ENCODE data around the gene USP10.
A peak's percentile ranks its signal among the peaks of the same experiment; 100 is the strongest.

Gene USP10, protein sequence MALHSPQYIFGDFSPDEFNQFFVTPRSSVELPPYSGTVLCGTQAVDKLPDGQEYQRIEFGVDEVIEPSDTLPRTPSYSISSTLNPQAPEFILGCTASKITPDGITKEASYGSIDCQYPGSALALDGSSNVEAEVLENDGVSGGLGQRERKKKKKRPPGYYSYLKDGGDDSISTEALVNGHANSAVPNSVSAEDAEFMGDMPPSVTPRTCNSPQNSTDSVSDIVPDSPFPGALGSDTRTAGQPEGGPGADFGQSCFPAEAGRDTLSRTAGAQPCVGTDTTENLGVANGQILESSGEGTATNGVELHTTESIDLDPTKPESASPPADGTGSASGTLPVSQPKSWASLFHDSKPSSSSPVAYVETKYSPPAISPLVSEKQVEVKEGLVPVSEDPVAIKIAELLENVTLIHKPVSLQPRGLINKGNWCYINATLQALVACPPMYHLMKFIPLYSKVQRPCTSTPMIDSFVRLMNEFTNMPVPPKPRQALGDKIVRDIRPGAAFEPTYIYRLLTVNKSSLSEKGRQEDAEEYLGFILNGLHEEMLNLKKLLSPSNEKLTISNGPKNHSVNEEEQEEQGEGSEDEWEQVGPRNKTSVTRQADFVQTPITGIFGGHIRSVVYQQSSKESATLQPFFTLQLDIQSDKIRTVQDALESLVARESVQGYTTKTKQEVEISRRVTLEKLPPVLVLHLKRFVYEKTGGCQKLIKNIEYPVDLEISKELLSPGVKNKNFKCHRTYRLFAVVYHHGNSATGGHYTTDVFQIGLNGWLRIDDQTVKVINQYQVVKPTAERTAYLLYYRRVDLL

DNA sequence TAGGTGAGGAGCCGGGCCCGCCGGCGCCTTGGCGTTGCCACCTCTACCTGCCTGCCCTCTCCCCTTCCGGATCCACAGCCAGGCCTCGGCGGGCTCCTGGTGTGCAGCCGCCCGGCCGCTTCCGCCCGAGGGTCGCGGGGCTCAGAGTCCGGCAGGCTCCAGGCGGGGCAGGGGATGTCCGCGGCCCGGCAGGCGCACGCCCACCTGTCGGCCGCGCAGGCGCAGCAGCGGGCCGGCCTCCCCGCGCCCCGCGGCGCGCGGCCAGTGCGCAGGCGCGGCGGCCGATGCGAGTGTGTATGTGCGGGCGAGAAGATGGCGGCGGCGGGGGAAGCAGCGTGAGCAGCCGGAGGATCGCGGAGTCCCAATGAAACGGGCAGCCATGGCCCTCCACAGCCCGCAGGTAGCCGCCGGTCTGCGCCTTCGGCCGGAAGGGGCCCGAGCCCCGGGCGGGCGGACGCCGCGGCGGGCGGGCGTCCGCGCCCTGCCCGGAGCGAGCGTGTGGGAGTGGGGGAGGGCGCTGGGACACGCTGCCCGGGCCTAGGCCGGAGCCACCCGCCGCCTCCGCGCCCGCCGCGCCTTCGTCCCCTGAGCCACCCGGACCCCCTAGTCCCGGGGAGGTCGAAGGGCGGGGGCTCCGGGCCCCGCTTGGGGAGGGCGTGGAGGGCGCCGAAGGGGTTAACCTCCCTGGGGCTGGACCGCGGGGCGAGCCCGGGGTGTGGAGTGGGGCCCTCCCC is at the start of gene USP10:
Gene USP10, plus strand, starts transcription at position 289 of the 734 bp plus-strand sequence. Its CDS starts 91 bp downstream, at position 380.
- peak; percentile 87 for DNase-seq

DNA sequence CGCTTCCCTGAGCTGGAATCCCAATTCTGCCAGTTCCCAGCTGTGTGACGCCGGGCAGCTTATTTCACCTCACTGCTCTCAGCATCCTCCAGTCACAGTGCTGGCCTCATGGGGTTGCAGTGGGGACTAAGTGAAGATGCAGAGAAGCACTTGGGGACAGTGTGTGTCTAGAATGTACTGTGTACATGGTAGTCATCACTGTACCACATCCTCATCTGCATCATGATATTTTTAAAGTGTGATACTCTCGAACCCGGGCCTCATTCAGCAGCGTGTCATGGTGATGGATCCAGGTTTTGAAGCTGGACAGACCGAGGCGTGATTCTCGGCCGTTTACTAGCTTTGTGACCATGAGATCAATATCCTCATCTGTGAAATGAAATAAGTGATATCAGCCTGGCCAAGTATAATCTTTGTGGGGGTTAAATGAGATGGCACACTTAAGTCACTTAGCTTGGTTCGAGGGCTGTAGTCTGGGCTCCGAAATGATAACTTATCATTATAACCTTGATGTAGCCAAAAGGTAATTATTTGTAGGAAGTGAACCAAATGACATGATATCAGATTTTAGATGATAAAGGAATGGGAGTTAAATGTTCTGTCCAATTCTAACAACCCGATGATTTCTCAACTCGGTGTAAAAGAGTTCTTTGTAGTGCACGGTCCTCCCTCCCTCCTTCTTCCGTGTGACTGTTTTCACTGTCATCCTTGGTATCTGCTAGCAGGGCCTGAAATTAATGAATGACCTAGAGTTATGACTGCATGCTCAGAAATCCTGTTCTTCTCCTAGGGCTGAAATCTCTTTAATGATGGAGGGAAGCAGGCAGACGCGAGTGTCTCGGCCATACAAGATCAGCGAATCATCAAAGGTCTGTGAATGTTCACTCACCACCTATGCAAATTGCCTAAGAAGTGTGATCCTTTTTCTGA is 49.5 kb upstream of the USP10 start:
- DNase-seq, result no peak

DNA sequence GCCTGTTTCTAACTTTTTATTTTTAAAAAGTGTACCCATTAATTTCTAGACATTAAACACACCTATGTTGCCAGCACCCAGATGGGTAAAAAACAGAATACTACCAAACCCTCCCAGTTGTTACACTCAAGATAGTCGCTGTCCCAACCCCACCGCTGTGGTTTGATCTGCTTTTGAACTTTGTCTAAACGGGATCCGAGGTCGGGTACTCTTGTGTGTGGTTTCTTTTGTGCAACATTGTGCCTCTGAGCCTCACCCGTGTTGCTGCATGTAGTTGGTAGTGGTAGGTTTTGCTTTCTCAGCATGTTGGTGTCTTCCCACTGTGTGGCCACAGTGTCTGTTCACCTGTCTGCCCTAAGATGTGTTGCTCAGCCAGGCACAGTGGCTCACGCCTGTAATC is 47.2 kb upstream of the USP10 start:
- DNase-seq, result peak; percentile 39

DNA sequence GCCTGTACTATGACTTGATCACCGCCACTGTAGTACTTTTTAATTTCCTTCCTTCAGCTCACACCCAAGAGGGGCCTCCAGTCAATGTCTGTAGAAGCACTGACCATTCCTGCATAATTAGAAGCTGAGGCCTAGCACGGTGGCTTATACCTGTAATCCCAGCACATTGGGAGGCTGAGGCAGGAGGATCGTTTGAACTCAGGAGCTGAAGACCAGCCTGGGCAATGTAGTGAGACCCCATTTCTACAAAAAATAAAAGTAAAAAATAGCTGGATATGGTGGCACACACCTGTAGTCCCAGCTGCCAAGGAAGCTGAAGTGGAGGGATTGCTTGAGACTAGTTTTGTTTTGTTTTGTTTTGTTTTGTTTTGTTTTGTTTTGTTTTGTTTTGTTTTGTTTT is 45.6 kb upstream of the USP10 start:
- no peak for DNase-seq

DNA sequence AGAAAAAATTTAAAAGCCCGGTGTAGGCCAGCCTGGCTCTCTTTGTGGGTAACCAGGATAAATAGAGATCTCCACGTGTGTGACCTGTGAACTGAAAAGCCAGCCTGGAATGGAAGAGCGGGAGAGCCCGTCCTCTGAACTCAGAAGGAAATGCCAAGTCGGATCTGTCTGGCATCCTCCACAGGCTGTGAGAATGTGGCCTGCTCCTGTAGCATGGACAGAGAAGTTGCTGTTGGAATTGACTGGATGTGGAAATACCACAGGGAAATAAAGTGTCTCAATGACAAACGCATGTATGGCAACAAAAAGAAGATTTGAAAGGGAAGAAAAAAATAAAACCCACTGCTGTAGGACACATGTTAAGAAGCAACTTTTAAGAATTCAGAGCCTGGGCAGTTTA is 44.8 kb upstream of the USP10 start:
- DNase-seq, result no peak

DNA sequence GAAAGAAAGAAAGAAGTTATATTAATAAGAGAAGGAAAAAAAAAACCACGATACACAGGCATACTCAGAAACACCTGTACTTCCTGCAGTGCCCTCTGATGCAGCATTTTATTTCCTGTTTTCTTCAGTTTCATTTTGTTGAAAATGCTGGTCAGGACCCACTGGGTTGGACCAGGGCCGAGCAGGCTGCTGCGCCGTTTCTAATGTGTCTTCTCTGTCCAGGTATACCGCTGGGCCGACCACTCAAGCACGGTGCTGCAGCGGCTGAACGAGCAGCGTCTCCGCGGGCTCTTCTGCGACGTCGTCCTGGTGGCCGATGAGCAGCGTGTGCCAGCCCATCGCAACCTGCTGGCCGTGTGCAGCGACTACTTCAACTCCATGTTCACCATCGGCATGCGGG is 43.2 kb upstream of the USP10 start:
- DNase-seq, result no peak

DNA sequence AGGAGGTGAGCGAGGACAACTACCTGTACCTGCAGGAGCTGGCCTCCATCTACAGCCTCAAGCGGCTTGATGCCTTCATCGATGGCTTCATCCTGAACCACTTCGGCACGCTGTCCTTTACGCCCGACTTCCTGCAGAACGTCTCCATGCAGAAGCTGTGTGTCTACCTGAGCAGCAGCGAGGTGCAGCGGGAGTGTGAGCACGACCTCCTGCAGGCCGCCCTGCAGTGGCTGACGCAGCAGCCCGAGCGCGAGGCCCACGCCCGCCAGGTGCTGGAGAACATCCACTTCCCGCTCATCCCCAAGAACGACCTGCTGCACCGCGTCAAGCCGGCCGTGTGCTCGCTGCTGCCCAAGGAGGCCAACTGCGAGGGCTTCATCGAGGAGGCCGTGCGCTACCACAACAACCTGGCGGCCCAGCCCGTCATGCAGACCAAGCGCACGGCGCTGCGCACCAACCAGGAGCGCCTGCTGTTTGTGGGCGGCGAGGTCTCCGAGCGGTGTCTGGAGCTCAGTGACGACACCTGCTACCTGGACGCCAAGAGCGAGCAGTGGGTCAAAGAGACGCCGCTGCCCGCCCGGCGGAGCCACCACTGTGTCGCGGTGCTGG is 42.5 kb upstream of the USP10 start:
- DNase-seq, result no peak

DNA sequence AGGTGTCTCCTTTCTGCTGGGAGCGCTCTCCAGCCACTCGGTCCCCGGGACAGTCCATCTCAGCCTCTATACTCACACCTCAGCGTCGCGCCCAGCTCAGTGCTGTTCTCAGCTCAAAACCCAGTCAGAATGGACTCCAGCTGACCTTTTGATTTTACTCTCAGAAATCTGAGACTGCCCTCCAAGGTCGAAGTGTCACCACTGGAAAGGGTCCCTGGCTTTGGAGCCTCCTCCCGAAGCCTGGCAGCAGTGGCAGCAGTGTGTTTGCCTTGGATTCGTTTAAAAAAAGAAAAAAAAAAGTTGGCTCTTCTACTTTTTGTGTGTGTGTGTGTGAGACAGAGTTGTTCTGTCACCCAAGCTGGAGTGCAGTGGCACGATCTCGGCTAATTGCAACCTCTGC is 41.1 kb upstream of the USP10 start:
- DNase-seq, result no peak

DNA sequence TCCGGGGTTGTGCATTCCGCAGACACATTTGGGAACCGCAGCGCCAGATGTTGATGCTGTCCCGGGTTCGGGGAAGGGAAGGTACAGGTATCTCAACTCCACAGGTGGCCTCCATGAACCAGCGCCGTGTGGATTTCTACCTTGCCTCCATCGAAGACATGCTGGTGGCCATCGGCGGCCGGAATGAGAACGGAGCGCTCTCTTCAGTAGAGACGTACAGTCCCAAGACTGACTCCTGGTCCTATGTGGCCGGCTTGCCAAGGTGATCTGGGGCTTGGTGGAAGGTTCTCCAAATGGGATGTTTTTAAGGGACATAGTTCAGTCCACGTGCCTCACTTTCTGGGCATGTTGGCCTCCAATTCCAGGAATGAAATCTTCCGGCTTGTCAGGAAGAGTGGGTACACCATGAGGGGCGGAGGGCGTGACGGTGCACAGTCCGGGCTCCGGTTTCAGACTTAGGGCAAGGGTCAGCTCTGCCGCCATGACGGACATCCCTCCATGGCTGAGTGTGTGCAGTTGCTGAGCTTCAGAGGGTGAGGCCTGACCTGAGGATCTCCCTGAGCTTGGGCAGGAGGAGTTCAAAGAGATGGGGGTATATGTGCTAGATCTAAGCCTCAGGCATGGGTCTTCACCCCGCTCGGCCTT is 40.0 kb upstream of the USP10 start:
- DNase-seq, result no peak

DNA sequence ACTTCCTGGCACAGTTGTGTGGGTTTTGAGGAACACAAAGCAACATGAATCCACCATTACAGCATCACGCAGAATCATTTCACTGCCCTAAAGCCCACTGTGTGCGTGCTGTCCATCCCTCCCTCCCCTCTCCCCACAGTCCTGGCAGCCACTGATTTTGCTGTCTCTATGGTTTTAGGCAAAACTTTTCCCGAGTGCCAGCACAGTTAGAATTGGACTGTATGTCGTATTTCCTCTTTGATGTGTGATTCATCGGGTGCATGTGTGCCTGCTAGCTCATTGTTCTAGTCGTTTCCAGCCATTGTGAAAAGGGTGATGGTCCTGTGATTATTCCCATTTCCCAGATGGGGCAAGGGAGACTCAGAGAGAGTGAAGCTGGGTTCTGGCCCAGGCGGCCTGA is 38.8 kb upstream of the USP10 start:
- DNase-seq, result no peak

DNA sequence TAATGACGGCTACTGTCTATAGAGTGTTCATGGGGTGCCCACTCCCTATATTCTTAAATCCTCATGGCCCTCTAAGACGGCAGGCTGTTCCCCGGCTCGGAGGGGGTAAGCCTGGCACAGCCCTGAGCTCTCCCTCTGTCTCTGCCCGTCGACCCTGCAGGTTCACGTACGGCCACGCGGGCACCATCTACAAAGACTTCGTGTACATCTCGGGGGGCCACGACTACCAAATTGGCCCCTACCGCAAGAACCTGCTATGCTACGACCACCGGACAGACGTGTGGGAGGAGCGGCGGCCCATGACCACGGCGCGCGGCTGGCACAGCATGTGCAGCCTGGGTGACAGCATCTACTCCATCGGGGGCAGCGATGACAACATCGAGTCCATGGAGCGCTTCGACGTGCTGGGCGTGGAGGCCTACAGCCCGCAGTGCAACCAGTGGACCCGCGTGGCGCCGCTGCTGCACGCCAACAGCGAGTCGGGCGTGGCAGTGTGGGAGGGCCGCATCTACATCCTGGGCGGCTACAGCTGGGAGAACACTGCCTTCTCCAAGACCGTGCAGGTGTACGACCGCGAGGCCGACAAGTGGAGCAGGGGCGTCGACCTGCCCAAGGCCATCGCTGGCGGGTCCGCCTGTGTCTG is 38.3 kb upstream of the USP10 start:
- no peak for DNase-seq

DNA sequence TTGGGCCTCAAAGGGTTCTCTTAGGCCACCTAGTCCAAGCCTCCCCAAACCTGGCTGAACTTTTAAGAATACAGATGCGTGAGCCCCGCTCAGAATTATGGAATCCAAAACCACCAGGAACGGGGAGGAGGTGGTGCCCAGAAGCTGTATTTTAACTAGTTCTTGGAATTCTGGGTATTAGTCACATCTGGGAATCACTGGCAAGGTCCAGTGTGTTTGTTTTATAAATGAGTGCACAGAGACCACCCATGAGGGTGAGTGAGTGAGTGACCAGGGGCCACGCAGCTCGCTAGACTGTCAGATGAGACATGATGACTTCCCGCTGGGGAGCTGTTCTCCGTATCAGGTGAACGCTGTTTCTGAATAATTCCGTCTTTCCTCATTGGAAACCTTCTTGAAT is 37.3 kb upstream of the USP10 start:
- DNase-seq, result no peak

DNA sequence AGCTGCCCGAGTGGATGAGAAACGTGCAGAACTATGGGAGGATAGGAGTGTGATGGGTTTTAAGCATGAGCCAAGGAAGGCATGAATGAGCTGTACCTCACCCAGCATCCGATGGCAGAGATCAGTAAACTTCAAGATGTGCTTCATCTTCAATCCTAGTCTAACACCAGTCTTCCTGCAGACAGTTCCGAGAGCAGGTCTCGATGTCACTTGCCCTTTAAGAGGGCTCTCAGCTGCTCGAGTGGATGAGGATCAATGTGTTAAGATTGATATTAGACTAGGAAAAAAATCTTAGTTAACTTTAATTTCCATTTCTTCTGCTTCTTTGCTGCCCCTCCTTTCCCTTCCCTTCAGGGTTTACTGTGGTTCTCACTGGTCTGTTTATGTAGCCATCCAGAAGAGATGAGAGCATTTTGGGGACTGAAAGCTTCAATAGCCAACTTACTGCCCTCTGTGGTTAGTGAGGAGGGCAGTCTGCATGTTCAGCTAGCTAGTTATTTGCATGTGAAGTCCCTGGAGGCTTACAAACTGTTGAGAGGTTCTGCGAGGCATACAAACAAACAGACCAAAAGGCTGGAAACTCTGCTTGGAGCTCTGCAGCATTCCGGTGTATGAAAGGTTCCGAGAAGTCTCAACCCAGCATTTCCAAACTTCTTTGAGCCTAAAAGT is 36.2 kb upstream of the USP10 start:
- no peak for DNase-seq

DNA sequence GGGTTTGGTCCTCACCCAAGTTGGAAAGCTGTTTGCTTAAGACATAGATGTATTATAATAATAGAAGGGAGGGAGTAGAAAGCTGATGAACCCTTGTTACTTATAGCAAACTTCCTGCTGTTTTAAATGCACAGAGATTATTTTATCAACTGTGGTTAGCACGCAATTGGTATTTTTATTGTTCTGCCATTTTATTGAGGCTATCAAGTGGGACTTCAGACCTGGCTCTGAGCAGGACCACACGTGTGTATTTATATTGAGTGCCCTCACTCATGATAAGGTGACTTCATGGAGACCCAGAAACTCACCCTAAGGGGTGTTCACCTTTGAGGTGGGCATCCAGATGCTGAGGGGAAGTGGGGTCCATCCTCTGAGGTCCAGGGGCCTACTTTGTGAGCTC is 34.4 kb upstream of the USP10 start:
- DNase-seq, result no peak

DNA sequence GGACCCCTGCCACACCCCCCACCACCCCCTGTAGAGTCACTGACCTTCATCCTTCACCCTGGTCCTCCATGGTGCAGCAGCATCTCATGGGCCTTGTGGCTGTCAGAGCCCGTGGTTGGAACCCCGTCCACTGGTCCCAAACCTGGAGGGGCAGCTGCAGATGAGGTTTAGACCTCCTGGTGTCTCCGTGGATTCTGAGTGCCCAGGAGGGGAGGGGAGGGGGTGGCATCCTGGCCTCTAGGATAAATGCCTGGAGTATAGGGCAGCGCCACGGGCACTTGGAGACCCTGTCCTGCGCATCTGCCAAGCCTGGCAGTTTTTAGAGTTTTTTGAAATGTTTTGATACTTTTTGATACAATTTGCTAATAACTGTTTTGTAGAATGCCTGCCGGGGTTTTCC is 34.0 kb upstream of the USP10 start:
- no peak for DNase-seq

DNA sequence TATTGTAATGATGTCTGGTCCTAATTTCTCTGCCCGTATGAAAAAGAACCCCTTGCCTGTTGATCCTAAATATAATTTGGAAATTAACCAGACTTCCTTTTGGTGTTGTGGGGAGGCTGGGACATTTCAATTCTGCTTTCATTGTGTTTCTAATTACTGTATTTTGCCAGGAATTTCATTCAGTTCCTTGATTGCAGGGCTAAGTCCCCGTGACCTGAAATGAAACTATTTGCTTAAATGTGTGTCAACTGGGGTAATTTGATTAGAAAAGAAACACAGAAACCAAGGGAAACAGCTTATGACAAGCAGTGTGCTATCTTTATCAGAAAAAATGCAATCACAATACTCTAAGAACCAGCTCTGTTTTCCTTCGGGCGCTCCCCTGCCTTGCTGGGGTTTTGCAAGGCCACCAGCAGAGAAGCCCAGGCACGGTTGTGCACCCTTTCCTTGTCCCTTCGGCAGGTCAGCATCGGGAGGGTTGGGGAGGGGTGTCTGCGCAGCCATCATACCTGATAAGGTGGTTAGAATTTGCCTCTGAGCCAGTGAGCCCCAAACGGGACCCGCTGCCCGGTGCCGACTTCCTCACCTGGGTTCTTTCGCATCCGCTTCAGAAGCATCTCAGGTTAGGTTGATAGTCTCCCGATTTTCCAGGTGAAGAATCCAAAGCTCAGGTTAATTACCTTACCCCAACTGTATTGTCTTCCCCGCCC is 32.0 kb upstream of the USP10 start:
- no peak for DNase-seq

DNA sequence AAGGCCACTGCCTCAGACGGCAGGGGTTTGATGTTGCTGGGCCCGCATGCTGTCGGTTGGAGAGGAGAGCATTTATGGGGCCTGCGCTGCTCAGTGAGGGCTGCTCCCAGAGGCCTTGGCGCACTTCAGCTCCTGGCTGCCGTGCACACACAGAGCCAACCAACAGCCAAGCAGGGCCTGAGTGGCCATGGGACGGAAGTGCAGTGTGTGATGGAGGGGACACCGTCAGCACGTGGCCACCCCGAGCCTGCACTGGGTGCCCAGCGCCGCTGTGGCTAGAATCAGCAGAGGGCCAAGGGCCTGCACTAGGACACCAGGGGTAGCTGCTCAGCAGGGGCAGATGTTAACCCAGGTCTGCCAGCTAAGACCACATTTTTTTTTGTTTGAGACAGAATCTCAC is 29.7 kb upstream of the USP10 start:
- no peak for DNase-seq

DNA sequence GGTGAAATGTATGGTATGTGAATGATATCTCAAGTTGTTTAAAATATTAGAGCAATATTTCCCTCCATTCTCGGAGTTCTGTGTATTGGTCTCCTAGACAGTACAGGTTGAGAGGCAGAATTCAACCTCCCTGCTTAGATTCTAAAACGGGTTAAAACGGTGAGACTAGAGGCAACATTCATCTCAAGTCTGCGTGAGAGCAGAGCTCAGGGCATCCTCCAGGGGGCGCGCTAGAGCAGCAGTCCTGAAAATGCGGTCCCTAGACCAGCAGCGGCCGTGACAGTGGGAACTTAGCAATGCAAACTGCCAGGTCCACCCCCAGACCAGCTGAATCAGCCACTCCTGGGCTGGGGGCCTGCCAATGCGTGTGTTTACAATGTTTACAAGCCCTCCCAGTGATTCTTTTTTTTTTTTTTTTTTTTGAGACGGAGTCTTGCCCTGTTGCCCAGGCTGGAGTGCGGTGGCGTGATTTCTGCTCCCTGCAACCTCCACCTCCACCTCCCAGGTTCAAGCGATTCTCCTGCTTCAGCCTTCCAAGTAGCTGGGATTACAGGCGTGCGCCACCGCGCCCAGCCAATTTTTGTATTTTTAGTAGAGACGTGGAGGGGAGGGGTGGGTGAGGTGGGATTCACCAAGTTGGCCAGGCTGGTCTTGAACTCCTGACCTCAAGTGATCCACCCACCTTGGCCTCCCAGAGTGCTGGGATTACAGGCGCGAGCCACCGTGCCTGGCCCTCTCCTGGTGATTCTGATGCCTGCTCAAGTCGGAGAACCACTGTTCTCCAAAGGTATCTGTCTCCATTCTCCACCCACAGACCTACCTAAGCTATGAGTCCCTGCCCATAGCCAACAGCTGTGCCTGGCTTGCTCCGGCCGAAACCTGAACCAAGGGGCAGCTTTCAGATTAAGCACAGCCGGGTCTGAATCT is 27.3 kb upstream of the USP10 start:
- peak; percentile 84 for DNase-seq

DNA sequence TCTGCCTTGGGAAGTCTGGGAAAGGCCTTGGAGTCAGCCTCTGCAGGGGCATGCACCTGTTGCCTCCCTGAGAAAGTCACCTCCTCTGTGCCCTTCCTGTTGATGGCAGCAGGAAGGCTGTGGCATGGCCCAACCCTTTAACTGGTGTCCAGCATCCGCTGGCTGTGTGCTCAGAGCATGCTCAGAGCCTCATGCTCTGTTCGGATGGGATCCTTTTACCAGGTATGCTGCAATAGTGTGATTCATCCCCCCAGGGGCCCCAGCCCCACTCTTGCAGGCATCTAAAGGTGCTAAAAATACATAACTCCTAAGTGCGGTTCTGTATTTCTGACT is 26.6 kb upstream of the USP10 start:
- DNase-seq, result no peak

Measured in activated T-cell treated with anti-CD3 and anti-CD28 coated beads, Interleukin-2, amount 50 U/mL, for 1 hour (primary cell).